A549 (cell line): ENCODE results near the gene NUP205. TPM values are rescaled to one million over a fixed set of nuclear protein-coding genes. Genes with fewer than 3 reads are reported as not detected.
A peak's percentile ranks its signal among the peaks of the same experiment; 100 is the strongest.

Experiments
- ATAC-seq, 2 experiments: fragments of 200-7000 bp in 1 of 2; fragments of >200 bp in 1 of 2; cut with Nextera tagmentation in 1 of 2; cut with Tn5 transposase in 1 of 2; 3 replicates each; pipeline versions ENCODE4 v1.8.0 to v1.9.1; 2018 to 2020; ENCODE audit warnings: mild to moderate bottlenecking in 1 of 2, moderate library complexity in 1 of 2
- CTCF ChIA-PET: fragments of 300-600 bp; sonication (Branson Sonifier 250); formaldehyde crosslinking; extraction: SDS; loops from one replicate; lab custom pipeline; 2021; ENCODE audit warnings: antibody characterized with exemption, inconsistent platforms; lab: Yijun Ruan, JAX
- POLR2A ChIA-PET: fragments of 350-600 bp; formaldehyde crosslinking; extraction: SDS; loops from one replicate; lab custom pipeline; 2021; ENCODE audit warnings: antibody characterized with exemption, inconsistent platforms; lab: Yijun Ruan, JAX
- DNase-seq, 2 experiments: peaks; one replicate each; pipeline versions ENCODE4 v3.0.0 to v3.0.0-alpha.2; 2011 to 2016; ENCODE audit warnings: low read depth in 1 of 2, low spot score in 1 of 2
- FAIRE-seq: peaks from 2 replicates; lab custom pipeline; 2011; peaks lifted over from hg19 to GRCh38; lab: Jason Lieb, UNC
- H3K27ac ChIP-seq, 2 experiments: fragments of >200 bp; sonication (Bioruptor Twin); formaldehyde crosslinking; 3 replicates each; pipeline ENCODE4 v1.5.1; 2016 to 2017
- H3K4me1 ChIP-seq: fragments of >200 bp; sonication (Bioruptor Twin); formaldehyde crosslinking; 3 replicates; pipeline ENCODE4 v1.6.1; 2016
- H3K4me2 ChIP-seq: fragments of >200 bp; sonication (Bioruptor Twin); formaldehyde crosslinking; 3 replicates; pipeline ENCODE4 v1.6.1; 2016
- H3K4me3 ChIP-seq: fragments of >200 bp; sonication (Bioruptor Twin); formaldehyde crosslinking; 3 replicates; pipeline ENCODE4 v1.5.1; 2016
- H3K9me3 ChIP-seq: fragments of >200 bp; sonication (Bioruptor Twin); formaldehyde crosslinking; 3 replicates; pipeline ENCODE4 v1.6.1; 2016
- CTCF ChIP-seq: fragments of >200 bp; sonication (Bioruptor Twin); formaldehyde crosslinking; IDR thresholded peaks from 3 replicates; pipeline ENCODE4 v1.5.1; 2016
- EHF ChIP-seq: fragments of 250-450 bp; sonication (Bioruptor Pico); IDR thresholded peaks from 2 replicates; pipeline ENCODE4 v1.5.0; 2020; ENCODE audit warnings: mild to moderate bottlenecking
- EP300 ChIP-seq, 2 experiments: fragments of >200 bp; sonication (Bioruptor Twin); formaldehyde crosslinking; IDR thresholded peaks; 2 replicates in 1 of 2; 3 replicates in 1 of 2; pipeline ENCODE4 v1.6.1; 2016 to 2017
- ESRRA ChIP-seq: fragments of 150-350 bp; IDR thresholded peaks from 2 replicates; pipeline ENCODE4 v1.6.1; 2014; ENCODE audit warnings: mild to moderate bottlenecking, low read length, borderline replicate concordance
- FOSB ChIP-seq: fragments of 250-450 bp; sonication (Bioruptor Pico); IDR thresholded peaks from 2 replicates; pipeline ENCODE4 v1.5.0; 2020; ENCODE audit warnings: mild to moderate bottlenecking, moderate library complexity
- FOSL2 ChIP-seq, 2 experiments: fragments of 450-650 bp in 1 of 2; fragments of >200 bp in 1 of 2; sonication (Bioruptor Twin) in 1 of 2; formaldehyde crosslinking; IDR thresholded peaks; 2 replicates each; pipeline versions ENCODE4 v1.5.0 to v1.6.1; 2016 to 2020; ENCODE audit warnings: mild to moderate bottlenecking in 1 of 2, moderate library complexity in 1 of 2
- FOXS1 ChIP-seq: fragments of 250-450 bp; sonication (Bioruptor Pico); IDR thresholded peaks from 2 replicates; pipeline ENCODE4 v1.5.0; 2020; ENCODE audit warnings: mild to moderate bottlenecking, moderate library complexity
- GATA3 ChIP-seq: IDR thresholded peaks from 2 replicates; pipeline ENCODE4 v1.6.1; 2012; ENCODE audit warnings: borderline replicate concordance
- MAFK ChIP-seq: fragments of 450-650 bp; IDR thresholded peaks from 2 replicates; pipeline ENCODE4 v1.6.1; 2014; ENCODE audit not compliant: partially characterized antibody
- NFE2L2 ChIP-seq: fragments of 150-350 bp; conservative IDR thresholded peaks from 2 replicates; pipeline ENCODE4 v1.6.1; 2014; ENCODE audit warnings: low read length
- RARB ChIP-seq: fragments of 250-450 bp; sonication (Bioruptor Pico); IDR thresholded peaks from 2 replicates; pipeline ENCODE4 v1.8.0; 2021; ENCODE audit warnings: mild to moderate bottlenecking, moderate library complexity
- TP53 ChIP-seq: fragments of 250-450 bp; sonication (Bioruptor Pico); IDR thresholded peaks from 2 replicates; pipeline ENCODE4 v1.5.0; 2021; ENCODE audit warnings: mild to moderate bottlenecking, moderate library complexity
- ZNF302 ChIP-seq: fragments of 250-450 bp; sonication (Bioruptor Pico); IDR thresholded peaks from 2 replicates; pipeline ENCODE4 v1.9.0; 2021; ENCODE audit warnings: inconsistent platforms, mild to moderate bottlenecking, moderate library complexity
- ZSCAN20 ChIP-seq: fragments of 250-450 bp; sonication (Bioruptor Pico); IDR thresholded peaks from 2 replicates; pipeline ENCODE4 v1.8.0; 2022; ENCODE audit warnings: mild to moderate bottlenecking, moderate library complexity
- WGBS: methylation state at CpG from one replicate; pipeline ENCODE4 v1.1.6; 2017; ENCODE audit errors: missing lambda C conversion rate; 5-methylcytosine and 5-hydroxymethylcytosine counted together
- polyA plus RNA-seq, 4 experiments: library from polyadenylated mRNA; depleted of rRNA in 3 of 4; stranded (reverse); fragments of >200 nt; fragmentation: RNase III in 1 of 4; extraction: RNeasy Plus Mini Kit Qiagen cat#74134 plus additional on column Dnase treatment in 1 of 4; gene quantifications; 2 replicates in 3 of 4; 3 replicates in 1 of 4; pipeline ENCODE4 v1.2.3, GENCODE V29; 2011 to 2017
- TF ChIP-seq, protein P1 (sequence below): fragments of 200-600 bp; sonication (generic); IDR thresholded peaks from 2 replicates; pipeline ENCODE4 v1.6.1; 2016; ENCODE audit warnings: antibody characterized with exemption, mild to moderate bottlenecking, moderate library complexity
- TF ChIP-seq, protein P2 (sequence below): fragments of >200 bp; sonication (Bioruptor Twin); formaldehyde crosslinking; IDR thresholded peaks from 2 replicates; pipeline ENCODE4 v1.6.1; 2016
- TF ChIP-seq, protein P3 (sequence below): IDR thresholded peaks from 2 replicates; pipeline ENCODE4 v1.6.1; 2012; ENCODE audit warnings: low read depth, borderline replicate concordance

NUP205 gene
- polyA plus RNA-seq, 2 of the 4 experiments (the other 2 are of a cell fraction): 55.0 to 119 TPM

DNA sequence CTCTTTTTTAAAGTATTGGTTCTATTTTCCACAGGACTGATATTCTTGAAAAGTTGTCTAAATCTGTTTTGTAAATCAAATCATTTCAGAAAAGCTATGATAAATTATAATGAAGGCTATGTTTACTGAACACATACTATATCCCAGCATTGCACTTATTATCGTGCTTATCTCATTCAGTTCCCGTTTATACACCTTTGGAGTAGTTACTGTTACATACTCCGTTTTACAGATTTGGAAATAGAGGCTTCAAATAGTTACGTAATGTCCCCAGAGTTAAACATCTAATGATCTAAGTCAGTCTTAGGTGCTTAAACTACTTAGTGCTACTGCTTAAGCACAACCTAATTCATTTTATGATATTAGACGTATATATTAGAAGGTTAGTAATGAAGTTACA is 1.2 kb downstream of the NUP205 start:
- FAIRE-seq: no peak
- H3K4me2 ChIP-seq: peak overlapping the region; percentile 88
- ATAC-seq: no peak
- no peaks in the 10 kb centered on the region for H3K9me3 ChIP-seq
- 83% methylated on average over 5 of the region's 5 CpGs for WGBS
- DNase-seq: no peak
- TF ChIP-seq FOSB (CRISPR knock-in tag): no peak
- TF ChIP-seq FOXS1: no peak
- TF ChIP-seq FOSL2 (IDR thresholded peaks at IDR 0.05): no peak
- no peak for TF ChIP-seq FOSL2 (CRISPR knock-in tag; IDR thresholded peaks at IDR 0.05)
- no peak for TF ChIP-seq RARB
- TF ChIP-seq, all 56 proteins: peak for 0
- peak overlapping the region; percentile 87; a peak in 5 of 6 replicates for H3K27ac ChIP-seq
- POLR2A ChIA-PET: no interaction called here
- H3K4me3 ChIP-seq: peak overlapping the region; percentile 76
- CTCF ChIA-PET: interaction anchor here (0.6 to 3.1 kb wide), 10 partner anchors 10 to 283 kb away, joined by 3 to 19 read pairs (median 4); no protein-coding TSS in a partner anchor
- H3K4me1 ChIP-seq: peaks cover 8% of the 10 kb centered on the region; the same call in 2 of the 3 replicates

- ChIA-PET POLR2A (no interaction called here), CTCF (interaction anchor here (0.5 to 2.6 kb wide), 5 partner anchors 16 to 286 kb away, joined by 3 to 7 read pairs (median 4); no protein-coding TSS in a partner anchor)
- Histone ChIP-seq H3K4me1 (peaks cover 8% of the 10 kb centered on the region; the same call in 2 of the 3 replicates), H3K4me2 (no peak overlapping the region), H3K4me3 (no peak overlapping the region), H3K27ac (no peak overlapping the region), H3K9me3 (no peaks in the 10 kb centered on the region)
- WGBS: 88% methylated on average over 1 of the region's 1 CpG
- DNase-seq: no peak
- no peak for FAIRE-seq
- ATAC-seq: no peak
- TF ChIP-seq EHF (CRISPR knock-in tag): no peak
- TF ChIP-seq ZSCAN20 (CRISPR knock-in tag): no peak
- no peak for TF ChIP-seq ESRRA
- TF ChIP-seq, protein P1, sequence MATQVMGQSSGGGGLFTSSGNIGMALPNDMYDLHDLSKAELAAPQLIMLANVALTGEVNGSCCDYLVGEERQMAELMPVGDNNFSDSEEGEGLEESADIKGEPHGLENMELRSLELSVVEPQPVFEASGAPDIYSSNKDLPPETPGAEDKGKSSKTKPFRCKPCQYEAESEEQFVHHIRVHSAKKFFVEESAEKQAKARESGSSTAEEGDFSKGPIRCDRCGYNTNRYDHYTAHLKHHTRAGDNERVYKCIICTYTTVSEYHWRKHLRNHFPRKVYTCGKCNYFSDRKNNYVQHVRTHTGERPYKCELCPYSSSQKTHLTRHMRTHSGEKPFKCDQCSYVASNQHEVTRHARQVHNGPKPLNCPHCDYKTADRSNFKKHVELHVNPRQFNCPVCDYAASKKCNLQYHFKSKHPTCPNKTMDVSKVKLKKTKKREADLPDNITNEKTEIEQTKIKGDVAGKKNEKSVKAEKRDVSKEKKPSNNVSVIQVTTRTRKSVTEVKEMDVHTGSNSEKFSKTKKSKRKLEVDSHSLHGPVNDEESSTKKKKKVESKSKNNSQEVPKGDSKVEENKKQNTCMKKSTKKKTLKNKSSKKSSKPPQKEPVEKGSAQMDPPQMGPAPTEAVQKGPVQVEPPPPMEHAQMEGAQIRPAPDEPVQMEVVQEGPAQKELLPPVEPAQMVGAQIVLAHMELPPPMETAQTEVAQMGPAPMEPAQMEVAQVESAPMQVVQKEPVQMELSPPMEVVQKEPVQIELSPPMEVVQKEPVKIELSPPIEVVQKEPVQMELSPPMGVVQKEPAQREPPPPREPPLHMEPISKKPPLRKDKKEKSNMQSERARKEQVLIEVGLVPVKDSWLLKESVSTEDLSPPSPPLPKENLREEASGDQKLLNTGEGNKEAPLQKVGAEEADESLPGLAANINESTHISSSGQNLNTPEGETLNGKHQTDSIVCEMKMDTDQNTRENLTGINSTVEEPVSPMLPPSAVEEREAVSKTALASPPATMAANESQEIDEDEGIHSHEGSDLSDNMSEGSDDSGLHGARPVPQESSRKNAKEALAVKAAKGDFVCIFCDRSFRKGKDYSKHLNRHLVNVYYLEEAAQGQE: no peak
- TF ChIP-seq, protein P2, sequence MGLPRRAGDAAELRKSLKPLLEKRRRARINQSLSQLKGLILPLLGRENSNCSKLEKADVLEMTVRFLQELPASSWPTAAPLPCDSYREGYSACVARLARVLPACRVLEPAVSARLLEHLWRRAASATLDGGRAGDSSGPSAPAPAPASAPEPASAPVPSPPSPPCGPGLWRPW: no peak
Measured at GRCh38 chr7:135560631-135561030, 2.9 kb downstream of the NUP205 start.

GRCh38 chr7:135562720-135563119 is 5.0 kb downstream of the NUP205 start:
- Histone ChIP-seq H3K4me3 (no peak overlapping the region), H3K4me2 (no peak overlapping the region)
- ChIA-PET POLR2A (no interaction called here), CTCF (interaction anchor here (0.9 to 2.6 kb wide), 3 partner anchors 14 to 288 kb away, joined by 3 to 7 read pairs (median 4); no protein-coding TSS in a partner anchor)
- no peak for DNase-seq
- no peak for TF ChIP-seq NFE2L2
- no peak for TF ChIP-seq ZNF302 (CRISPR knock-in tag)
- no peak for TF ChIP-seq GATA3
- TF ChIP-seq, protein P3, sequence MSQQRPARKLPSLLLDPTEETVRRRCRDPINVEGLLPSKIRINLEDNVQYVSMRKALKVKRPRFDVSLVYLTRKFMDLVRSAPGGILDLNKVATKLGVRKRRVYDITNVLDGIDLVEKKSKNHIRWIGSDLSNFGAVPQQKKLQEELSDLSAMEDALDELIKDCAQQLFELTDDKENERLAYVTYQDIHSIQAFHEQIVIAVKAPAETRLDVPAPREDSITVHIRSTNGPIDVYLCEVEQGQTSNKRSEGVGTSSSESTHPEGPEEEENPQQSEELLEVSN: no peak
- no peak for TF ChIP-seq EP300 (IDR thresholded peaks at IDR 0.05)
- no peak for TF ChIP-seq TP53
- TF ChIP-seq MAFK: no peak
- TF ChIP-seq FOSB (CRISPR knock-in tag): no peak
- TF ChIP-seq CTCF: no peak
- TF ChIP-seq, all 56 proteins: peak for 0
- no peak for FAIRE-seq
- Histone ChIP-seq H3K4me1 (peaks cover 8% of the 10 kb centered on the region; the same call in 2 of the 3 replicates), H3K27ac (no peak overlapping the region), H3K9me3 (no peaks in the 10 kb centered on the region)
- 91% methylated on average over 8 of the region's 8 CpGs for WGBS
- no peak for ATAC-seq
